ENCODE data around the gene TMEM62. TPM values are rescaled to one million over a fixed set of nuclear protein-coding genes. Genes with fewer than 3 reads are reported as not detected.

TMEM62 gene
- total RNA-seq, 1 donor from 2014 or later = 26.2 TPM

GRCh38 chr15:43100971-43101370, 32.4 kb upstream of the TMEM62 start:
- ATAC-seq (no peak), DNase-seq (no peak)
- TF ChIP-seq, protein P1, sequence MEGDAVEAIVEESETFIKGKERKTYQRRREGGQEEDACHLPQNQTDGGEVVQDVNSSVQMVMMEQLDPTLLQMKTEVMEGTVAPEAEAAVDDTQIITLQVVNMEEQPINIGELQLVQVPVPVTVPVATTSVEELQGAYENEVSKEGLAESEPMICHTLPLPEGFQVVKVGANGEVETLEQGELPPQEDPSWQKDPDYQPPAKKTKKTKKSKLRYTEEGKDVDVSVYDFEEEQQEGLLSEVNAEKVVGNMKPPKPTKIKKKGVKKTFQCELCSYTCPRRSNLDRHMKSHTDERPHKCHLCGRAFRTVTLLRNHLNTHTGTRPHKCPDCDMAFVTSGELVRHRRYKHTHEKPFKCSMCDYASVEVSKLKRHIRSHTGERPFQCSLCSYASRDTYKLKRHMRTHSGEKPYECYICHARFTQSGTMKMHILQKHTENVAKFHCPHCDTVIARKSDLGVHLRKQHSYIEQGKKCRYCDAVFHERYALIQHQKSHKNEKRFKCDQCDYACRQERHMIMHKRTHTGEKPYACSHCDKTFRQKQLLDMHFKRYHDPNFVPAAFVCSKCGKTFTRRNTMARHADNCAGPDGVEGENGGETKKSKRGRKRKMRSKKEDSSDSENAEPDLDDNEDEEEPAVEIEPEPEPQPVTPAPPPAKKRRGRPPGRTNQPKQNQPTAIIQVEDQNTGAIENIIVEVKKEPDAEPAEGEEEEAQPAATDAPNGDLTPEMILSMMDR (IDR thresholded peaks at IDR 0.05) = no peak
- Histone ChIP-seq H3K36me3 (peaks cover 14% of the 10 kb centered on the region), H3K4me1 (peaks cover 27% of the 10 kb centered on the region), H3K27ac (no peak overlapping the region), H3K27me3 (ENCODE audit: low read depth) (no peaks in the 10 kb centered on the region), H3K4me3 (no peak overlapping the region), H3K9me3 (no peaks in the 10 kb centered on the region)
- intact Hi-C loops (cut with DNase I) = no loop called here

GRCh38 chr15:43102187-43102586, 31.2 kb upstream of the TMEM62 start:
- no peak overlapping the region for H3K27ac ChIP-seq
- intact Hi-C loops (cut with DNase I) = no loop called here
- peaks cover 33% of the 10 kb centered on the region for H3K4me1 ChIP-seq
- H3K9me3 ChIP-seq = no peaks in the 10 kb centered on the region
- H3K36me3 ChIP-seq = peaks cover 14% of the 10 kb centered on the region
- DNase-seq (no peak), ATAC-seq (no peak)
- TF ChIP-seq, protein P1 (IDR thresholded peaks at IDR 0.05) = no peak
- H3K27me3 ChIP-seq (ENCODE audit: low read depth) = no peaks in the 10 kb centered on the region
- no peak overlapping the region for H3K4me3 ChIP-seq

DNA sequence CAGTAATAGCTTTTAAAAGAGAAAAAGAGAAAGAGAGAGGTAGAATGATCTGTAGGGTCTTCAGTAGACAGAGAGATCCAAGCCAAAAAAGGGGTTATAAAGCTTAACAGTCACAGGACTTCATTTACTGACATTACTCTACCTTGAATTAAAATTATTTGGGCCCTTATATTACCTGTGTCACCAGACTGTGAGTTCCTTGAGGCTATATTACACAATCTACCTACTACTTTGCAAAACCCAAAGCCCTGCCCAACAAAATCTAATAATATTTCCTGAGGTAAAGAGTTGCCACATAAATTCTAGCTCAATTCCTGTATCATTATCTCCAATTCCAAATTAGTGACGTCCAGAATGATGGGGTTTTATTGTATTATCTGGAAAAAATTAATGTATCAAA, 29.5 kb upstream of the TMEM62 start:
- DNase-seq (no peak), ATAC-seq (no peak)
- TF ChIP-seq, protein P1 (IDR thresholded peaks at IDR 0.05) = no peak
- intact Hi-C loops (cut with DNase I) = no loop called here
- H3K9me3 ChIP-seq = no peaks in the 10 kb centered on the region
- H3K4me3 ChIP-seq = no peak overlapping the region
- peaks cover 14% of the 10 kb centered on the region for H3K36me3 ChIP-seq
- no peaks in the 10 kb centered on the region for H3K27me3 ChIP-seq (ENCODE audit: low read depth)
- H3K4me1 ChIP-seq = peaks cover 33% of the 10 kb centered on the region
- H3K27ac ChIP-seq = peak overlapping the region; percentile 8

DNA sequence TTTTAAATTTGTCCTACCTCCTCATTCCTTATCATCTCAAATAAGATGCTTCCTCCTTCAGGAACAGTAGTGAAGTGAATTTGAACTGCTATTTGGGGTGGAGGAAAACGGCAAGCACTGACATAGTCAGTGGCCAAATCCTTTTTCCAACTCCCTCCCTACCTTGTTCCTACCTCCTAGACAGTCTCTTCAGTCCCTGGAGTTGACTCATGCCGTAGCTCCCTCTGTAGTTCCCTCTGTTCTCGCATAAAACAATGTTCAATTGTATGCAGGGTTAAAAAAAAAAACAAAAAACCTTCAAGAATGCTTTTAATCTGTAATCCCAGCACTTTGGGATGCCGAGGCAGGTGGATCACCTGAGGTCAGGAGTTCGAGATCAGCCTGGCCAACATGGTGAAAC, 29.0 kb upstream of the TMEM62 start:
- no peak for ATAC-seq
- intact Hi-C loops (cut with DNase I) = no loop called here
- peaks cover 14% of the 10 kb centered on the region for H3K36me3 ChIP-seq
- no peak for DNase-seq
- TF ChIP-seq, protein P1 (IDR thresholded peaks at IDR 0.05) = no peak
- peak overlapping the region; percentile 73 for H3K4me3 ChIP-seq
- no peaks in the 10 kb centered on the region for H3K9me3 ChIP-seq
- H3K27ac ChIP-seq = peak overlapping the region; percentile 8
- no peaks in the 10 kb centered on the region for H3K27me3 ChIP-seq (ENCODE audit: low read depth)
- H3K4me1 ChIP-seq = peaks cover 33% of the 10 kb centered on the region

DNA sequence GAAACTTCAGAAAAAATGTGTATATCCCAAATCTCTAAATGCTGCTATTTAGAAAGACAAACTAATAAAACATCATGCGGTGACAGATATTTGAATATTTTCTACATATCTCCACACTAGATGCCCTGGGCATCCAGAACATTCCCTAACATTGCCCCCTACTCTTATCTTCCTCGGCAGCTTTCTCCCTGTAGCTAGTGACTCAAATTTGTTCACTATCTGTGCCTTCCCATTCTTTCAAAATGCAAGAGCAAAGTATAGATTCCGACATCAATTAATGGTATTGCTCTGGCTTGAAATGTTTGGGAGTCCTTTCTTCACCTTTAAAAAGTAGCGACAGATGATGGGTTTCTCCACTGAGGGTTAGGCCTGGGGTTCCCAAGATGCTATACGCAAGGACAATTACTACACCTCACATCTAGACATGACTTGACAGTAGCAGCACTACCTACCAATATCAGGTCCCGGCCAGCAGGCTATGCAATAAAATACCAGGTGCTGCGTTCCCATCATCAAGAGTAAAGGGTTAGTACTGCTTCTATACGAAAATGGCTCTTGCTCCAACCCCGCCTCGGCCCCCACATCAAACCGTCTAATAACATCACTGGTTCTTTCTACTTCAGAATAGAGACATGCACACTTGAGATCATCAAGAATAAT, 28.2 kb upstream of the TMEM62 start:
- no peaks in the 10 kb centered on the region for H3K9me3 ChIP-seq
- peaks cover 33% of the 10 kb centered on the region for H3K4me1 ChIP-seq
- DNase-seq (no peak), ATAC-seq (peak; percentile 49 to 60)
- peak overlapping the region; percentile 96 for H3K27ac ChIP-seq
- H3K36me3 ChIP-seq = peaks cover 10% of the 10 kb centered on the region
- peak overlapping the region; percentile 73 for H3K4me3 ChIP-seq
- intact Hi-C loops (cut with DNase I) = no loop called here
- H3K27me3 ChIP-seq (ENCODE audit: low read depth) = no peaks in the 10 kb centered on the region
- TF ChIP-seq, protein P1 (IDR thresholded peaks at IDR 0.05) = no peak

Data from lower lobe of right lung (tissue), 2 donors.